ENCODE results near the gene KLHL29.

DNA sequence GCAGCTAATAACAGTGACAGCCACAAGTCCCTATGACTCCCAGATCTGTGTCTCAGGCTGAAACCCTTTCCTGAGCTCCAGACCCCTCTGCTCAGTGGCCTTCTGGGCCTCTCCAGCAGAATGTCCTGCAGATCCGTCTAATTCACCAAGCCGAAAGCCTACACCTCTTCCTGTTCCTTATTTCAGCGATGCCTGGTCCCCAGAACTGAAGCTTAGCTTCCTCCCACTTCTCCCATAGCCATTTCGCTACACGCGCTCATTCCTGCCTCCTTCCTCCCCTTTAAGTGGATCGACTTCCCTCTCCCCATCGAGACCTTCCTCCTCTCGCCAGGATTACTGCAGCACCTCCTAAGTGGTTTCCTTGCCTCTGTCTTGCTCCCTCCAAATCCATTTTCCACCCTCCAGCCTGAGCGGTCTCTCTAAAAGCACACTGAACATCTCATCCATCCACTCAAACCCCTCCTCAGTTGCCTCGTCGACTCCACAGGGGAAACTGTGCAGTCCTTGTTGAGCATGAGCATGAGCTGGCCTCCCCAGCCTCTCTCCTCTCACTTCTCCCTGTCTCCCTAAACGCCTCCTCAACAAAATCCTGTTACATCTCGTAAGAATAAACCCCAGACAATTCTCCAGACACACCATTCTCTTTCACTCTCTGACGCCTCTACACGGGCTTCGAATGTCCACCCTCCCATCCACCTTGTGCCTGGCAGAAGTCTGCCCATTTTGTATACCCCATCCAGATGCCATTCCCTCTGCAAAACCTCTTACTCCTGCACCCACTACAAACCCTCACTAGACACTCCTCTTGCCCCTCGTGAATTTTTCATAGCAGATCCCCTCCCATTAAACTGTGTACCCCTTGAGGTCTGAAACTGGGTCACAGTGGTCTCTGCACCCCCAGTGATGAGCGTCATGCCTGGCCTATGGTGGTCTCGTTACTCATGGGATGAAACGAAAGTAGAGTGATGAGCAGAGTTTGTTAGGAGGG lies 309.4 kb downstream of the KLHL29 start:
- TF ChIP-seq, protein P1, sequence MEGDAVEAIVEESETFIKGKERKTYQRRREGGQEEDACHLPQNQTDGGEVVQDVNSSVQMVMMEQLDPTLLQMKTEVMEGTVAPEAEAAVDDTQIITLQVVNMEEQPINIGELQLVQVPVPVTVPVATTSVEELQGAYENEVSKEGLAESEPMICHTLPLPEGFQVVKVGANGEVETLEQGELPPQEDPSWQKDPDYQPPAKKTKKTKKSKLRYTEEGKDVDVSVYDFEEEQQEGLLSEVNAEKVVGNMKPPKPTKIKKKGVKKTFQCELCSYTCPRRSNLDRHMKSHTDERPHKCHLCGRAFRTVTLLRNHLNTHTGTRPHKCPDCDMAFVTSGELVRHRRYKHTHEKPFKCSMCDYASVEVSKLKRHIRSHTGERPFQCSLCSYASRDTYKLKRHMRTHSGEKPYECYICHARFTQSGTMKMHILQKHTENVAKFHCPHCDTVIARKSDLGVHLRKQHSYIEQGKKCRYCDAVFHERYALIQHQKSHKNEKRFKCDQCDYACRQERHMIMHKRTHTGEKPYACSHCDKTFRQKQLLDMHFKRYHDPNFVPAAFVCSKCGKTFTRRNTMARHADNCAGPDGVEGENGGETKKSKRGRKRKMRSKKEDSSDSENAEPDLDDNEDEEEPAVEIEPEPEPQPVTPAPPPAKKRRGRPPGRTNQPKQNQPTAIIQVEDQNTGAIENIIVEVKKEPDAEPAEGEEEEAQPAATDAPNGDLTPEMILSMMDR (IDR thresholded peaks at IDR 0.05): no peak
- TF ChIP-seq EZH2 (IDR thresholded peaks at IDR 0.05; ENCODE audit: borderline replicate concordance, insufficient read depth, low read depth, low read length, poor library complexity, severe bottlenecking): no peak

Data from B cell (primary cell).